Prostate gland (tissue), 2 donors: Measurements from ENCODE around the gene OR7G3.

ENCODE experiments used
- POLR2A ChIP-seq: fragments of 450-650 bp; IDR thresholded peaks from one replicate; pipeline ENCODE4 v1.6.1; 2016; ENCODE audit warnings: antibody characterized with exemption, mild to moderate bottlenecking
- TF ChIP-seq, protein P1 (sequence below), 4 experiments: fragments of 200-600 bp in 2 of 4; fragments of 450-650 bp in 2 of 4; sonication (generic) in 2 of 4; IDR thresholded peaks; 1 replicate in 3 of 4; 2 replicates in 1 of 4; pipeline ENCODE4 v1.5.1; 2016 to 2019; ENCODE audit warnings: antibody characterized with exemption in 4 of 4, mild to moderate bottlenecking in 2 of 4, moderate library complexity in 2 of 4

DNA sequence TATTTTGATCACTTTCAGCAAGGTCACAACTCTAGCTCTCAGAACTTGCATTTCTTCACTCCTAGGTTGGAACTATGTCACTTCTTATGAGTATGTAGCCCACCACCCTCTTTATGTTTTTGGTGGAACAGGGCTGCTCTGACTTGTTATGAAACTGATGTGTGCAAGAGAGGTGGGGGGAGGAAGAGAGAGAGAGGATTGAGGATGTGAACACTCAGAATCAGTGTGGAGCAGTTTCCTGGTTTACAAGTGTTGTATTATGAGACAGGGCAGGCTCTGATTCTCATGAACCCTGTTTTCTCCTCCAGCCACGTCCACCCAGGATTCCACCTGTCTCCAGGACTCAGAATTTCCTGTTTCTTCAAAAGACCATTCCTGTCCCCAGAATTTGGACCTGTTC, 29.6 kb upstream of the OR7G3 start:
- TF ChIP-seq, protein P1, sequence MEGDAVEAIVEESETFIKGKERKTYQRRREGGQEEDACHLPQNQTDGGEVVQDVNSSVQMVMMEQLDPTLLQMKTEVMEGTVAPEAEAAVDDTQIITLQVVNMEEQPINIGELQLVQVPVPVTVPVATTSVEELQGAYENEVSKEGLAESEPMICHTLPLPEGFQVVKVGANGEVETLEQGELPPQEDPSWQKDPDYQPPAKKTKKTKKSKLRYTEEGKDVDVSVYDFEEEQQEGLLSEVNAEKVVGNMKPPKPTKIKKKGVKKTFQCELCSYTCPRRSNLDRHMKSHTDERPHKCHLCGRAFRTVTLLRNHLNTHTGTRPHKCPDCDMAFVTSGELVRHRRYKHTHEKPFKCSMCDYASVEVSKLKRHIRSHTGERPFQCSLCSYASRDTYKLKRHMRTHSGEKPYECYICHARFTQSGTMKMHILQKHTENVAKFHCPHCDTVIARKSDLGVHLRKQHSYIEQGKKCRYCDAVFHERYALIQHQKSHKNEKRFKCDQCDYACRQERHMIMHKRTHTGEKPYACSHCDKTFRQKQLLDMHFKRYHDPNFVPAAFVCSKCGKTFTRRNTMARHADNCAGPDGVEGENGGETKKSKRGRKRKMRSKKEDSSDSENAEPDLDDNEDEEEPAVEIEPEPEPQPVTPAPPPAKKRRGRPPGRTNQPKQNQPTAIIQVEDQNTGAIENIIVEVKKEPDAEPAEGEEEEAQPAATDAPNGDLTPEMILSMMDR (IDR thresholded peaks at IDR 0.05), result no peak
- no peak for TF ChIP-seq POLR2A
